ENCODE results near the gene GBP2.

- TF ChIP-seq POLR2AphosphoS5 (IDR thresholded peaks at IDR 0.05; ENCODE audit: low read depth, low read length) (no peak), POLR2A (IDR thresholded peaks at IDR 0.05; ENCODE audit: low read depth, low read length) (no peak), PAX5 (IDR thresholded peaks at IDR 0.05; ENCODE audit: insufficient read depth, low read length, severe bottlenecking) (no peak), SPI1 (IDR thresholded peaks at IDR 0.05; ENCODE audit: low read depth, low read length) (no peak), TAF1 (IDR thresholded peaks at IDR 0.05; ENCODE audit: low read depth, low read length) (no peak), POU2F2 (IDR thresholded peaks at IDR 0.05; ENCODE audit: low read depth, low read length) (no peak)
Measured at GRCh38 chr1:89068291-89068690, 57.6 kb downstream of the GBP2 start.

Data from GM12891 (cell line).